GM21576 (cell line): ENCODE measurements around the gene EEF2K.

ENCODE experiments used
- ATAC-seq: cut with Tn5 transposase; IDR thresholded peaks from one replicate; pipeline ENCODE4 v1.9.1; 2021; ENCODE audit warnings: mild to moderate bottlenecking, moderate library complexity; ENCODE audit not compliant: unreplicated experiment

EEF2K gene

DNA sequence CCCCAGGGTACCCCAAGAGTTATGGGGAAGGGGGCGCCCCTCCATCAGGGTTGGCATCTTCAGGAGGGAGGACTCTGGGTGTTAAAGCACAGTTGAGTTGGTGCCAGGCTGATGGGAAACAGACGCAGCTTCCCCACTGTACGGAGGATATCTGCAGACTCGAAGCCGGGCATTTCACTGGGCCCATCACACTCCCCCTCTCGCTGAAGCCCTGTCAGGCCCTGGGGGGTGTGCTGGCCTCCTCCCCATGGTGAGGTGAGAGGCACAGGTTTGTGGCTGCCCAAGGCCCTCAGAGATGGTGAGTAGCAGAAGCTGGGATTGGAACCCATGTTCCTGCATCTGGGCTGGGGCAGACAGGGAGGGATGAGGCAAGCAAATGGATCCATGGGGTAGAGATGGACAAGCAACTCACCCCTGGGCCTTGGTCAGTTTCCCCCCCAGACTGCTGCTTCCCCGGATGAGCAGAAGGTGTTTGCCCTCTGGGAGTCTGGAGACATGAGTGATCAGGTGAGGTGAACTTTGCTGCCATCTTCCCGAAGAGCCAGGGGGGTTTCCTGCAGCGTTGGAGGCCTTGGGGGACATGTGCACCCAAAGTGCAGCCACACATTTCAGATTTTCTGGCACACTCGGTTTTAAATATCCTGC lies 122.1 kb downstream of the EEF2K start:
- ATAC-seq = no peak

- no peak for ATAC-seq
Measured at GRCh38 chr16:22329199-22329695, 123.2 kb downstream of the EEF2K start.

DNA sequence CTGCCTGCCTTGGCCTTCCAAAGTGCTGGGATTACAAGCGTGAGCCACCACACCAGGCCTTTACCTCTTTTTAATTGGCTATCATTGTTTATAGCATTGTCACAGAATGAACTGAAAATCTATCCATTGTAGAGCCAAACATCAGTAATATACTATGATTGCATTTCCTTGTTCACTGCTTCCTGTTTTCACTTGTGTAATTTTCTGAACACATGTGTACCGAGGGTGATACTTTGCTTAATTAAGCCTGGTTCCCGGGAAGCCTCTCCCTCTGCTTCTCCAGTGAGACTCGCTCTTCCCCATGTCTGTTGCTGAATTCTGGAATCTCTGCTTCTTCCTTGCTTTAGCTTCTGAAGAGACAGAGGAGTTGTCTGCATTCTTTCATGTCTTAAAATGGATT lies 124.2 kb downstream of the EEF2K start:
- no peak for ATAC-seq

DNA sequence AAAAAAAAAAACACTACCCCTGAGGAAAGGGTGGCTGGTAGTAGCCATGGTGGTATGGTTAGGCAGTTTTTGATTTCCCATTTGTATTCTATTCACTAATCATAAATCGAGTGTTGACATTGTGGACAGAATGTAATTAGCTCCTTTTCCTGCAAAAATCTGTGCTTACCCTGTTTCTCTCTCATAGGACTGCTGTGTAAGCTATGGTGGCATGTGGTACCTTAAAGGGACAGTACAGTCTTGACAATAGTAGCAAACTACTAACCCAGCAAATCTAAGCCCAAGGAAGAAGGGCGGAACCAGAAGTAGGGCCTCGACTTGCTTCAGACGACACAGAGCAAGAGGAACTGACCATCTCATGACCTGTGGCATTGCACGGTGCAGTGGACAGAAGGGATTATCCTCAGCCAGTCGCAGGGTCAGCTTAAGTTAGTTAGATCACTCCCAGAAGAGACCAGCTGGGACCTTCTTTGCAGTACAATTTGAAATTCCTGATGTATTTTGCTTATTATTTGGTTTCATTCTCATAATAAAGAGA lies 127.4 kb downstream of the EEF2K start:
- ATAC-seq = no peak

DNA sequence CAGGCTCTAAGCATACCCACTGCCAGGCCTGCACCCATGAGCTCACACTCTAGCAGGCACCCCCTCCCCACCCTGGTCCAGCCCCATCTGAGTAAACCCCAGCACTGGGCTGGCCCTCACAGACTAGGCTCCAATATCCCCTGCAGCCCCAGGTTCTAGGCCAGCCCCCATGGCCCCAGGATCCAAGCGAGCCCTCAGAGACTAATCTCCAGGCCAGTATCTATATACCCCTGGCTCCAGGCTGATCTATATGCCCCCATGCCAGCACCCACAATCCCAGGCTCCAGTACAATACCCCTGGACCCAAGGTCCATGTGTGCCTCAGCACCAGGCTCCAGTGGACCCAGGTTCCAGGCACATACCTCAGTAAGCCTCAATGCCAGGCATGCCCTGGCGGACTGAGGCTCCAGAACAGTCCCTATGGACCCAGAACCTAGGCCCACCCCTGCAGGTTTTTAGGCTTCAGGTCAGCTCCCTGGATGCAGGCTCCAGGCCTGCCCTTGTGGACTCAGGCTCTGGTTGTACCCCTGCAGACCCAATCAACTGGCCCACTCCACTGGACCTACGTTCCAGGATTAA lies 129.7 kb downstream of the EEF2K start:
- ATAC-seq = no peak

DNA sequence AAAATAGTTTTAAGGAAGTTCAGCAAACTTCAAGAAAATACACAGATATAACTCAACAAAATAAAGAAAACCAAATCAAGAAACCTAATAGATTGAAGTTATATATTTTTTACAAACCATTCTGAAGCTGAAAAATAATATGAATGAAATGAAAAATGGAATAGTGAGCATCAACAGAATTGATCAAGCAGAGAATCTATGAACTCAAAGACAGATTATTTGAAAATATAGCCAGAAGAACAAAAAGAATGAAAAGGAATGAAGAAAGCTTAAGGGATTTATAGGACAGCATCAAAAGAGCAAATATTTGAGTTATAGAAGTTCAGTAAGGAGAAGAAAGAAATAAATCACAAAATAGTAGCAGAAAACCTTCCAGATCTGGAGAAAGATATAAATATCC lies 130.5 kb downstream of the EEF2K start:
- ATAC-seq = no peak

DNA sequence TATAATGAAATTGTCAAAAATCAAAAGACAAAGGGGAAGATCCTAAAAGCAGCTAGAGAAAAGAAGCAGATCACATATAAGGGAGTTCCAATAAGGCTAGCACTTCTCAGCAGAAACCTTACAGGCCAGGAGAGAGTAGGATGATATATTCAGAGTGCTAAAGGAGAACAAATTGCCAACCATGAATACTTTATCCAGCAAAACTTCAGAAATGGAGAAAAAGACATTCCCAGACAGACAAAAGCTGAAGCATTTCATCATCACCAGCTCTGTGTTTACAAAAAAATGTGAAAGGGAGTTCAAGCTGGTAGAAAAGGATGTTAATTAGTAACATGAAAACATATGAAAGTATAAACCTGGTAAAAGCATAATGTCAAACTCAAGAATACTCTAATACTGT lies 131.0 kb downstream of the EEF2K start:
- ATAC-seq = no peak

- no peak for ATAC-seq
Measured at GRCh38 chr16:22337849-22338635, 132.0 kb downstream of the EEF2K start.
